NCI-H460 (cell line): ENCODE data around the gene ENPP5. TPM values are rescaled to one million over a fixed set of nuclear protein-coding genes. Genes with fewer than 3 reads are reported as not detected.
"Not testable (repeated sequence)": the region's sequence is repeated elsewhere in the genome, so short reads cannot be mapped to it uniquely, and the experiment has no call there.

Source experiments
- DNase-seq: peaks from one replicate; pipeline ENCODE4 v3.0.0-alpha.2; 2016; ENCODE audit warnings: low read depth; ENCODE audit errors: extremely low read depth
- total RNA-seq: library from RNA; depleted of rRNA; stranded (reverse); fragments of >200 nt; shearing (Covaris generic); gene quantifications from 2 replicates; pipeline ENCODE4 v1.2.3, GENCODE V29; 2014

The ENPP5 gene
- total RNA-seq, 1 experiment from 2014 or later: not detected

DNA sequence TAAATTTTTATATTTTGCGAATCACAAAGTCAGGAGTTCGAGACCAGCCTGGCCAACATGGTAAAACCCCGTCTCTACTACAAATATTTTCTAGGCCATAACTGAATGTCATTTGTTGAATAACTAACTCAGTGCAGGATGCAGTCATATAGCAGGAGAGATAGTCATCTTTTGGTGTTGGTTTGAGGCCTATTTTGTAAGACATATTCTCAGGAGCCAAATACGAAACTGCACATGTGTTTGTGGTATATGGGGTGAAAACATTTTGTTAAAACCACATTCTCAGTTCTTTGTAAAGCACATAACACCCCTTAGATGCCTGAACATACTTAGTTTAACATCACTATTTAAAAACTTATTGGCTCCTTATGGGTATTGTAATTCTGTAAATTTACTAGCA, 4.7 kb upstream of the ENPP5 start:
- DNase-seq: no peak

DNA sequence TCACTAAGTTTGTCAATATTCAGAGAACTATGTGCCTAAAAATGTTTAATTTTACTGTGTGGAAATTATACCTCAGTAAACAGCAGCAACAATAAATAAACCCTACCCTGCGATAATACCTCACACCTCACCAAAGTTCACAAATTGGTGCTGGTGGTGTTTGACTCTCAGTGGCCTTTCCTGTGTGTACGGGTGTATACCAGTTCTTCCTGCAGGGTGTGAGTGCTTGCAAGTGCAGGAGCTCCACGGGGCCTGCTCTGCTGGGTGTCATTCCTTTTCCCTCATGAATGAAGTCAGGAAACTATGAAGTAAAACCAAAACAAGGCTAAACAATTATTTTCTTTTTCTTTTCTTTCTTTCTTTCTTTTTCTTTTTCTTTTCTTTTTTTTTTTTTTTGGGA, 4.1 kb upstream of the ENPP5 start:
- no peak for DNase-seq

DNA sequence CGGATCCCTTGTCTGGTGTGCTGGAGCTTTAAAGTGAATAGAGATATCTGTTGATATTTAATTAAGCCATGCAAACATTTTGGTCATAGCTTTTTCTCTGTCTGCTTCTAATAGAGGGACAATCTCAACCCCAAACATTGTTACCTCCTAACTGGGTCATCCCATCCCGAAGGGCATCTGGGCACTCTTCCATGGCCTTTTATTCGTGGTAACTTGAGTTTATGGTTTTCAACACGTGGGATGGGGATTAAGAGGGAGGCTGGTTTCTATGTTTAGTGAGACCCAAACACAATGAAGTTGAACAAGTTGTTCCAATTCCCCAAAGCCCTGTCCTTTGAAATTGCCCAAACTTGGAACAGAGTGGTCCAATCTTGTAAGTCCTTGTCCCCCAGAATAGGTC, 1.4 kb upstream of the ENPP5 start:
- no peak for DNase-seq

DNA sequence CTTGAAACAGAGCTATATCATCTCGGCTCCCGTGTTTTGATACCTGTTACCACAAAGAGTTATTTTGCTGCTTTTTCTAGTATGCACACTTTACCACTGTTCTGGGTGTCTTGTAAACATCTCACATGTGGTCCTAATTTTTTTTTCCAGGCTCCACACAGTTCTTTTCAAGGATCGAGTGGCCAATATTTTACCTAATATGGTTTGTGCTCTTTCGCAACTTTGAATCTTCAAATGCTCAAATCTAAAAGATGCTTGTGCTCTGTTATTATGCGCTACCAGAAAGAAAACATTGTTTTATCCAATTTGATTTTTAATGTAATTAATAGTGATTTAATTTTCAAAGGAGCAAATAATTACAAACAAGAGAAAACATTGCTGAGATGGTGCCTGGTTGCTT, 10.7 kb downstream of the ENPP5 start:
- DNase-seq: no peak

DNA sequence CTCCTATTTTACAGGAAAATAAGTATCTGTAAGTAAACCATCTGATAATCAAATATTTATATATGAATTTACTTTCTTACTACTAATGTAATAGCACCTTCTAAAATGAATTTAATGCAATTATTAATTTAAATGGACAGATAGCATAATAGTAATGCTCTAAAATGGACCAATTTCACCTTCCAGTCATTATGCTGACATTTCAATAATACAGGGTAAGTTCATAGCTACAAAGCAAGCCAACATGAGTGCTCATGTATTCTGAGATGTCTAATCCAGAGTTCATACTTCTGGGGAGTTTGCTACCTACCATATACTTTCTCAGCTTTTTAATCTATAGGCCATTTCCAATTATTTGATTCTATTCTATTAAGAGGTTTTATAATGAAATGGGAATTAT, 11.6 kb downstream of the ENPP5 start:
- DNase-seq: no peak

DNA sequence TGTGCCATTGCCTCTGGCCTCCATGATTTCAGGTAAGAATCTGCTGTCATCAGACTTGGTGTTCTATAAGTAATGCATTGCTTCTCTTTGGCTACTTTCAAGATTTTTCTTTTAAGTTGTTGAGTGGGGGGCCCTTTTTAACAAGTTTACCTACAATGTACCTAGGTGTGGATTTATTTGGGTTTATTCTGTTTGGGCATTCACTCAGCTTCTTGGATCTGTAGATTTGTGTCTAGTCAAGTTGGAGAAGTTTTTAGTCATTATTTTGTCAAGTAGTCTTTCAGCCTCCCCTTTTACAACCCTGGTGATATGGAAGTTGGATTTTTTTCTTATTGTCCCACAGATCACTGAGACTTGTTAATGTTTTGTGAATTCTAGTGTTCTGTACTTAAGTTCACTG, 14.1 kb downstream of the ENPP5 start:
- DNase-seq: no peak

DNA sequence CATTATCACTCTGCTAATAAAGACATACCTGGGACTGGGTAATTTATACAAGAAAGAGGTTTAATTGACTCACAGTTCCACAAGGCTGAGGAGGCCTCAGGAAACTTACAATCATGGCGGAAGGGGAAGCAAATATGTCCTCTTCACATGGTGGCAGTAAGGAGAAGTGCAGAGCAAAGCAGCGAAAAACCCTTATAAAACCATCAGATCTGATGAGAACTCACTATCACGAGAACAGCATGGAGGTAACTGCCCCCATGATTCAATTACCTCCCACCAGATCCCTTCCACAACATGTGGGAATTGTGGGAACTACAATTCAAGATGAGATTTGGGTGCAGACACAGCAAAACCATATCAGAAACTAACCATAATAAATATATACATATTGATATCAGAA, 21.7 kb downstream of the ENPP5 start:
- DNase-seq: not testable (repeated sequence)

DNA sequence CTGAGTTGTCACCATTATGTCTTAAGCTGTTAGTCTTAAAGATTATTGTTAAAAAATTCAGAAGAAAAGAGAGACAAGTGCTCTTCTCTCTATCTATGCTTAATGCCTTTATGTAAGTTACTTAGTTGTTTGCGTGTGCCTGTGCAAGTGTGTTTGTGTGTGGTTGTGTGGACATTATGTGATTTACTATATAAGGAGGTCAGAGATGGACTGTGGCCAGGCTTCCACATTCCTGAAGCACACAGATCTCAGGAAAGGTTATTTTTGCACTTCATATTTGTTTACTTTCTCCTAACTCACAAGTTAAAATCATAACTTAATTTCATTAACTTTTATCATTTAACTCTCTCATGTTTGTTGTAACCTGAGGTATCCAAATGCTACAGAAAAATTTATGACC, 26.5 kb downstream of the ENPP5 start:
- no peak for DNase-seq

DNA sequence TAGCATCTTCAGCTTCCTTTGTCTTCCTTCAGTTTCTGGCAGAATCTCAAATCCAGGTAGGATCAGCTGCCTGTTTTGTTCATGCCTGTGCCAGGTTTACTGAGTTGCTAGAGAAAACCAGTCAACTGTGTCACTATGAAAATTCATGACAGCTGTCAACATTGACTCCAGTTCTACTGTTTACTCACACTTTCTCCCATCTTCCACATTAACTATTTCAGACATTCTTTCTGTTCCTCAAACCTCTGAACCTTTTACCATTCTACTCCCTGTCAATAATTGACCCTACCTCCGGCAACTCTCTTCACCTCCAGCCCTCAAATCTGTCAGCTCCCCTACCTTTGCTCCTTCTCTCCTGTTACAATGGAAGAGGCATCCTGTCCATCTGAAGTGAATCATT, 32.5 kb downstream of the ENPP5 start:
- no peak for DNase-seq

DNA sequence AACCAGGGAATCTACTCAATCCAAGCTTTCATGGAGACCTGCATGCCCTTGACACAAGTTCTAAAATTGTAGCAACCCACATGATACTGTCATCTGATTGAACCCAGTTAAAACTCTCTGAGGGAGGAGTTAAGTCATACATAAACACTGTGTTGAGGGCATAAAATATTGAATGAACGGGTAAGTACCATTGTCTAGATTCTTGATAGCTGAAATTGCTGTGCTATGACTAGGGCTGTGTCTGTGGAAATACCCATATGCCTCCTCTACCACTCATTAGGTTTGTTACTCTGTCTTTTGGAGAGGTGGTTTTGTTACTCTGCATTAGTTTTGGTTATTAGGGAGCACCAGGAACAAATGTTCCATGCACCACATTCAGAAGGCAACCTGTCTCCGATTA, 33.4 kb downstream of the ENPP5 start:
- DNase-seq: no peak

DNA sequence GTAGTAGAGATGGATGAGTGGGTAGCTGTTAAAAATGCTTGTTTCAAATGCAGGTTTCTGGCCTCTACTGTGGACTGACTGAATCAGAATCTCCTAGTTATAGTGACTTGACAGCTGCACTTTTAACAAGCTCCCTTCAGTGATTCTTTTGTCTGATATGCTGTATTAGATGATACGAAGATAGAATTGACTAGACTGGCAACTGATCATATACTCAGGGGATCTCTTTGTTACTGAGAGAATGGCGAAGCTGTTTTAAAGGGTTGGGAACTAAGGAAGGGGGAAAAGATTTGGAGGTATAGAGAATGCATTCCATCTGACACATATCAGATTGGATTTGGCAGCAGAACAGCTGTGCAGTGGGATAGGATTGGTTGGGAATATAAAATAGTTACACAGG, 33.9 kb downstream of the ENPP5 start:
- DNase-seq: no peak

DNA sequence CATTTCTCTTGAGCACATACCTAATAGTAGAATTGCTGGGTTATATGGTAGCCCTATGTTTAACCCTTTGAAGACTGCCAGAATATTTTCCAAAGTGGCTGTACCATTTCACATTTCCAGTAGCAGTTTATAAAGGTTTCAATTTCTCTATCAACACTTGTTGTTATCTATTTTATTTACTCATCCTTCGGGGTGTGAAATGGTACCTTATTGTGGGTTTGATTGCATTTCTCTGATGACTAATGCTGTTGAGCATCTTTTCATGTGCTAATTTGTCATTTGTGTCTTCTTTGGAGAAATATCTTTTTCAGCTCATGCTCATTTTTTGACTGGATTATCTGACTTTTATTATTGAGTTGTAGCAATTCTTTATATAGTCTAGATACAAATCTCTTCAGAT, 35.6 kb downstream of the ENPP5 start:
- no peak for DNase-seq

DNA sequence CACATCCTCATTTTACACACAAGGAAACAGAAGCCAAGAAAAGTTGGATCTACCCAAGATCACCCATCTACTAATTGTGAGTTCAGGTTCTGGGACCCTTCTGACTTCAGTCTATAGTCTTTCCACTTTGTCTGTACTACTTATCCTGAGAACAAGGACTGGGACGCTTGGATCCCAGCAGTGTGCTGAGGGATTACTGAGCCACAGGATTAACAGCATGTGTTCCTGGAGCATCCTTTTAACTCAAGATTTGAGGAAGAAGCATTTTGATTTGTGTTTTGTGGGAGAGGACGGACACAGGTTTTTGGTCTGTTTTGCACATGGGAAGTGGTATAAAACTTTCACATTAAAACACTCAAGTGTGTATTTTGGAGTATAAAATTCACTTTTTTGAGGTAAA, 36.6 kb downstream of the ENPP5 start:
- no peak for DNase-seq

DNA sequence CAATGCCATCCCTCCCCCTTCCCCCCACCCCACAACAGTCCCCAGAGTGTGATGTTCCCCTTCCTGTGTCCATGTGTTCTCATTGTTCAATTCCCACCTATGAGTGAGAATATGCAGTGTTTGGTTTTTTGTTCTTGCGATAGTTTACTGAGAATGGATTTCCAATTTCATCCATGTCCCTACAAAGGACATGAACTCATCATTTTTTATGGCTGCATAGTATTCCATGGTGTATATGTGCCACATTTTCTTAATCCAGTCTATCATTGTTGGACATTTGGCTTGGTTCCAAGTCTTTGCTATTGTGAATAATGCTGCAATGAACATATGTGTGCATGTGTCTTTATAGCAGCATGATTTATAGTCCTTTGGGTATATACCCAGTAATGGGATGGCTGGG, 39.5 kb downstream of the ENPP5 start:
- DNase-seq: not testable (repeated sequence)

DNA sequence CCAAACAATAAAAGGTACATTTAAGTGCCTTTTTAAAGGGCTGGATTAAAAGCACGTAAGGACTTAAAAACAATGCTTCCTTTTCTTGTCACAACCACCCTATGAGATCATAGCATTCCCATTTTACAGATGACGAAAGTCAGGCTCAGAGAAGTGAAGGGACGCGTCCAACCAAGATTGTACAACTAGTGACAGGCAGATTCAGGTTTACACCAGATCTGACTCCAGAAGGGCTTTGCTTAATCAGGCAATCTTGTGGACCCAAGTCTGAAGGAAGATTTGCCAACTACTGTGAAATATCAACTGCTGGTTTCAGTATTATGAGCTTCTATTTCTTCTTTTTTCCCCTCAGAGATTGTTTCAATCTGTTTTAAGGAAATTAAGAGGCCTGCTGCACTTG, 40.1 kb downstream of the ENPP5 start:
- DNase-seq: no peak

DNA sequence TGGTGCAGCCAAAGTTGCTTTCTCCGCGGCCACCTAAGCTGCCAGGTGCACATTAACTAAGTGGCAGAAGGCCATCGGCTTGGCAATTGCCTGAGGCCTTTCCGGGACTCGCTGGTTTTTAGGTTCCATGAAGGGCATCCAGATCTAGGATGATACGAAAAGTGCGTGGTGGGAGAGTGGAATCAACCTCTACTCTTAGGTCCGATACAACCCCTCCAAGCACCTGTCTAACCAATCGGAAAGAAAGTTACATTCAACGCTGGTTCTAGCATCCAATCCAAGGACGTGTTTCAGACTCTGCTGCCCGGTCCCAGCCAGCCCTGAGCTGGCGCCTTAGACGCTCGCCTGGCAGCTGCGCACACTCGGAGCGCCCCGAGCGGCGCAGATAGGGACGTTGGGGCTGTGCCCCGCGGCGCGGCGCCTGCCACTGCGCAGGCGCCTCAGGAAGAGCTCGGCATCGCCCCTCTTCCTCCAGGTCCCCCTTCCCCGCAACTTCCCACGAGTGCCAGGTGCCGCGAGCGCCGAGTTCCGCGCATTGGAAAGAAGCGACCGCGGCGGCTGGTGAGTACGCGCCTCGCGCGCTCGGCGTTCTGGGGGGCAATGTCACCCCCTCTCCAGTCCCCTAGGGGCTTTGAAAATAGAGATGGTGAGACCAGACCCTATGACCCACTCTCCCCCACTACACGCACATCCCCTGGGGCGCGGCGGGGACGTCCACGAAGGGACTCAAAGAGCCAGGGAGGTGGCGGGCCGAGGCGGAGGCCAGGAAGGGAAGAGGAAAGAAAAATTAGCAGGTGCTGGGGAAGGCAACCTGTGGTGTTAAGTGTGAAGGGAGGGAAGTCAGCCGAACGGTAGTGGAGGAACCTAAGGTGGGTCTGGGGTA, 40.9 kb downstream of the ENPP5 start, which contains the start of gene ENPP4:
Gene ENPP4, plus strand, starts transcription at position 361 of the 883 bp plus-strand sequence. CDS start 9,595 bp downstream, outside the sequence.
- DNase-seq: peak; percentile 83

DNA sequence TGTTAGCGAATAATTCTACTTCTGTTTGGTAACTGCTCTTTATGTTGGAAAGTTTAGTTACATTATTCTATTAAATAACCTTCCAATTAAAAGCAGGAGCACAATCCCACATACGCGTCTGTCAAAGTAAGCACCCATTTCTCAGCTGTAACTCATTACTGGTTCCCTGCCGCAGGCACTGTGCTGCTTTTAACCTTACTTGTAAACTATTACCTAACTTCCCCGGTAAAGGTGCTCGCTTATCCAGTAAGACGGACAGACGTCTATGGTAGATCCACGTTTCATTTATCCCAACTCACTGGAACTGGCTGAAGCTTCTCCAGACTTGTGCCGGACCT, 41.5 kb downstream of the ENPP5 start:
- no peak for DNase-seq

DNA sequence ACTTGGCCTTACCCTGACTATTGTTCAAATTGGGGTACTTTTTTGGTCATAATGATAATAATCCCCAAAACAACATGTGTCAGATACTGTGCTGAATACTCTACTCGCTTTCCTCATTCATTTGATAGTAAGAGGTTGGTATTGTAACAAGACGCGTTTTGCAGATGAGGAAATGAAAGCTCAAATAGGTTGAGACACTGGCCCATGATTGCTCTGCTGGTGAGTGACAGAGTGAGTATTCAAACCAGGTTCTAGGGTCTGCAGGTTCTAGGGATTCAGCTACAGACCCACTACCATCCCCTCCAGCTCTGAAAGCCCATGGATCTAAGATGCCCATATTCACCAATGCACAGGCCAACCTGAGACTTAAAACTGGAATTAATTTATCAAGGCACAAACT, 42.3 kb downstream of the ENPP5 start:
- DNase-seq: no peak

DNA sequence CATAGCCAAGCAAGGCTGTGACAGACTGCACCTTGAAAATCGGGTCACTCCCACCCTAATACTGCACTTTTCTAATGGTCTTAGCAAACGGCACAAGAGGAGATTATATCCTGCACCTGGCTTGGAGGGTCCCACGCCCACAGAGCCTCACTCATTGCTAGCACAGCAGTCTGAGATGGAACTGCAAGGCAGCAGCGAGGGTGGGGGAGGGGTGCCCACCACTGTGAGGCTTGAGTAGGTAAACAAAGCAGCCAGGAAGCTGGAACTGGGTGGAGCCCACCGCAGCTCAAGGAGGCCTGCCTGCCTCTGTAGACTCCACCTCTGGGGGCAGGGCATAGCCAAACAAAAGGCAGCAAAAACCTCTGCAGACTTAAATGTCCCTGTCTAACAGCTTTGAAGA, 51.1 kb downstream of the ENPP5 start:
- not testable (repeated sequence) for DNase-seq

DNA sequence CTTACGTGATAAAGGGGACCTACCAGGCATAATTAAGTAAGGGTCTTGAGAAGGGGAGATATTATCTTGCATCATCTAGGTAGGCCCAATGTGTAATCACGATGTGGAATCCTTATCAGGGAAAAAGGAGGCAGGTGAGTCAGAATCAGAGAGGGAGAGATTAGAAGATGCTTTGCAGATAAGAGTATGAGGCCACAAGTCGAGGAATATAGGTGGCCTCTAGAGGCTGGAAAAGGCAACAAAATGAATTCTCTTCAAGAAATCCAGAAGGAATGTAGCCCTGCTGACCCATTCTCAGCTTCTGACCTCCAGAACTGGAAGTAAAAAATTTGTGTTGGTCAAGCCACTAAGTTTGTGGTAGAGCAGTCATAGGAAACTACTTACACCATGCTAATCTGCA, 51.9 kb downstream of the ENPP5 start:
- no peak for DNase-seq

DNA sequence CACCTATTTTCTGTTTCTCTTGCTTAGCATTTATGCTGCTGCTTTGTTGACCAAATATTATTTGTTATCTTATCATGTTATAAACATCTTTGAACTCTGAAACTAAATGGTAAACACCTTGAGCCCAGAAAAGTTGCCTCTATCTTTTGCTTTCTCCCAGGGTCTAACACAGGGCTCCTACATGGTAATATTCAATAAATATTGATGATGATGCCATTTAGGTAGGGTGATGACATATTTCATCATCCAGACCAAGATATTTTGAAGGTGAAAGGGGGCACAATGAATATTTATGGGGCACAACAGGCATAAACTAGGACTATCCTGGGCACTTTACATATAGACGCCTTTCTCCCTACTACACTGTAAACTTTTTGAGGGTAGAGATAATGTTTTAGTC, 52.6 kb downstream of the ENPP5 start:
- DNase-seq: no peak

DNA sequence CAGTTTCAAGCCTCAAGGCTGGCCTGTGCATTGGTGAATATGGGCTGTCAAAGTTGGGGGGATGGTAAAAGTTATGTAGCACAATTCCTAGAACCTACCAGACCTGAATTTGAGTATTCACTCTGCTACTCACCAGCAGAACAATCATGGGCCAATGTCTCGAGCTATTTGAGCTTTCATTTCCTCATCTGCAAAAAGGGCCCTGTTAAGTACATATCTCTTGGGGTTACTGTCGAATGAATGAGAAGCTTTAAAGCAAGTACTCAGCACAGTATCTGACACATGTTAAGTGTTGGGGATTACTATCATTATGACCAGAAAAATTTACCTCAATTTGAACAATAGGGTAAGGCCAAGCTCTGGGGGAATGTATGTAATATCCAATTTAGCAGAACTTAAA, 54.5 kb downstream of the ENPP5 start:
- no peak for DNase-seq

DNA sequence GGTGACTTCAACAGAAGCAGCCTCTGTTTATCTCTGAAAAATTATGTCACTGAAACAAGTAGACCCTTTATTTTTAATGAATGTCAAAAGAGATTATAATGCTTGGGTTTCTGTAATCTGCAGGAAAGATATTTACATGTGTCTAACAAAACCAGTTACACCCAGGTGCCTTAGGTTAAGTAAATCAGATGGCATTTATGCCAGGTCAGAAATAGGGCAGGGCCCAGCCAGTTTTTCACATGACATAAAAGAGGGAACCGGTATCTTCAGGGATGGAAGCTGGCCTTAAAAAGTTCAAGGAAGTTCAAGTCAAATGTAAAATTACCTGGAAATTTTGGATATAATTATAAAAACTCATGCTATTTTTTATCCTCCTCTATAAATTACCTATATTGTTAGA, 55.1 kb downstream of the ENPP5 start:
- DNase-seq: no peak
